Common myeloid progenitor, CD34-positive (primary cell): Measurements from ENCODE around the gene CTTN.

Experiments
- CTCF ChIA-PET: fragments of 350-600 bp; sonication (Branson Sonifier 250); formaldehyde crosslinking; loops from one replicate; lab custom pipeline; 2021; ENCODE audit warnings: antibody characterized with exemption; lab: Charles Lee
- POLR2A ChIA-PET: fragments of 350-600 bp; sonication (Branson Sonifier 250); formaldehyde crosslinking; loops from one replicate; lab custom pipeline; 2021; ENCODE audit warnings: antibody characterized with exemption; lab: Charles Lee
- DNase-seq, 3 donors: peaks; one replicate each; pipeline versions ENCODE4 v3.0.0 to v3.0.0-alpha.2; 2013
- H3K27ac ChIP-seq, 2 experiments: 1 replicate in 1 of 2; 2 replicates in 1 of 2; pipeline ENCODE4 v1.7.0; 2013; ENCODE audit warnings: inconsistent platforms in 2 of 2, low read length in 2 of 2, mild to moderate bottlenecking in 2 of 2, low read depth in 1 of 2, moderate library complexity in 1 of 2; ENCODE audit not compliant: severe bottlenecking in 2 of 2, insufficient read depth in 1 of 2, poor library complexity in 1 of 2
- H3K27me3 ChIP-seq, 5 experiments: replicated peaks in 2 of 5; 1 replicate in 3 of 5; 2 replicates in 2 of 5; pipeline versions ENCODE4 v1.6.1 to v1.7.0; 2013; ENCODE audit warnings: low read length in 4 of 5, mild to moderate bottlenecking in 2 of 5, moderate library complexity in 2 of 5, inconsistent platforms in 1 of 5; ENCODE audit not compliant: insufficient read depth in 5 of 5, control insufficient read depth in 4 of 5
- H3K36me3 ChIP-seq, 4 experiments: 1 replicate in 2 of 4; 2 replicates in 2 of 4; pipeline versions ENCODE4 v1.6.1 to v1.7.0; 2013; ENCODE audit warnings: low read length in 3 of 4, control low read depth in 1 of 4, mild to moderate bottlenecking in 1 of 4; ENCODE audit not compliant: control insufficient read depth in 4 of 4, insufficient read depth in 4 of 4
- H3K4me1 ChIP-seq, 4 experiments: 1 replicate in 3 of 4; 2 replicates in 1 of 4; pipeline versions ENCODE4 v1.6.1 to v1.7.1; 2013; ENCODE audit warnings: low read length in 3 of 4, mild to moderate bottlenecking in 3 of 4, control low read depth in 1 of 4, inconsistent platforms in 1 of 4, moderate library complexity in 1 of 4; ENCODE audit not compliant: control insufficient read depth in 4 of 4, insufficient read depth in 4 of 4; ENCODE audit errors: control extremely low read depth in 1 of 4
- H3K4me3 ChIP-seq, 7 experiments: 1 replicate in 4 of 7; 2 replicates in 3 of 7; pipeline versions ENCODE4 v1.5.1 to v1.7.0; 2013; ENCODE audit warnings: mild to moderate bottlenecking in 7 of 7, low read length in 6 of 7, moderate library complexity in 6 of 7, inconsistent platforms in 2 of 7, low read depth in 2 of 7, control low read depth in 1 of 7; ENCODE audit not compliant: insufficient read depth in 4 of 7, control insufficient read depth in 1 of 7; ENCODE audit errors: extremely low read depth in 1 of 7
- H3K9me3 ChIP-seq, 5 experiments: 1 replicate in 4 of 5; 2 replicates in 1 of 5; pipeline versions ENCODE4 v1.6.1 to v1.7.1; 2013; ENCODE audit warnings: low read length in 4 of 5, mild to moderate bottlenecking in 2 of 5, inconsistent platforms in 1 of 5, low read depth in 1 of 5, moderate library complexity in 1 of 5; ENCODE audit not compliant: control insufficient read depth in 4 of 5, insufficient read depth in 2 of 5; ENCODE audit errors: control extremely low read depth in 1 of 5
- WGBS: methylation state at CpG from one replicate; pipeline ENCODE4 v1.1.5; 2013; ENCODE audit not compliant: insufficient coverage; 5-methylcytosine and 5-hydroxymethylcytosine counted together

CTTN gene

GRCh38 chr11:70429428-70429705, 31.0 kb downstream of the CTTN start:
- ChIA-PET CTCF (interaction anchor here (1.2 kb wide), 1 partner anchor 10 kb away, joined by 5 read pairs; no protein-coding TSS in a partner anchor), POLR2A (no interaction called here)
- Histone ChIP-seq H3K27me3 (peaks cover 0 to 5% (median 0%) of the 10 kb centered on the region in 5 experiments), H3K36me3 (no peaks in the 10 kb centered on the region), H3K4me1 (peaks cover 0 to 39% (median 21%) of the 10 kb centered on the region in 4 experiments), H3K9me3 (no peaks in the 10 kb centered on the region), H3K4me3 (no peak overlapping the region), H3K27ac (no peak overlapping the region)
- 89% methylated on average over 4 of the region's 8 CpGs for WGBS
- DNase-seq: no peak

- ChIA-PET CTCF (interaction anchor here (1.2 to 1.3 kb wide), 2 partner anchors 10 to 39 kb away, joined by 3 to 5 read pairs; no protein-coding TSS in a partner anchor), POLR2A (interaction anchor here (0.7 kb wide), 1 partner anchor 10 kb away, joined by 3 read pairs; no protein-coding TSS in a partner anchor)
- WGBS: 61% methylated on average over 9 of the region's 11 CpGs
- DNase-seq: peak in 2 of 3 donors; percentile 53 to 63
- Histone ChIP-seq H3K4me1 (peaks cover 0 to 33% (median 17%) of the 10 kb centered on the region in 4 experiments), H3K27ac (no peak overlapping the region), H3K36me3 (no peaks in the 10 kb centered on the region), H3K4me3 (no peak overlapping the region), H3K27me3 (peaks cover 0 to 5% (median 0%) of the 10 kb centered on the region in 5 experiments), H3K9me3 (no peaks in the 10 kb centered on the region)
Observed at GRCh38 chr11:70429724-70430521, 31.6 kb downstream of the CTTN start.

- peaks cover 0 to 3% (median 0%) of the 10 kb centered on the region in 5 experiments for H3K27me3 ChIP-seq
- no peak overlapping the region for H3K4me3 ChIP-seq
- POLR2A ChIA-PET: interaction anchor here (0.7 kb wide), 1 partner anchor 9 kb away, joined by 3 read pairs; no protein-coding TSS in a partner anchor
- no peaks in the 10 kb centered on the region for H3K36me3 ChIP-seq
- CTCF ChIA-PET: interaction anchor here (0.7 to 1.3 kb wide), 2 partner anchors 38 to 99 kb away, joined by 3 read pairs; no protein-coding TSS in a partner anchor
- no peak for DNase-seq
- H3K9me3 ChIP-seq: no peaks in the 10 kb centered on the region
- H3K27ac ChIP-seq: no peak overlapping the region
- H3K4me1 ChIP-seq: peaks cover 0 to 31% (median 17%) of the 10 kb centered on the region in 4 experiments
- 95% methylated on average over 23 of the region's 25 CpGs for WGBS
Observed at GRCh38 chr11:70430671-70431574, 32.6 kb downstream of the CTTN start.

GRCh38 chr11:70431611-70432010, 33.3 kb downstream of the CTTN start:
- Histone ChIP-seq H3K9me3 (no peaks in the 10 kb centered on the region), H3K4me1 (peaks cover 0 to 31% (median 17%) of the 10 kb centered on the region in 4 experiments), H3K27me3 (peaks cover 0 to 3% (median 0%) of the 10 kb centered on the region in 5 experiments), H3K27ac (no peak overlapping the region), H3K36me3 (no peaks in the 10 kb centered on the region), H3K4me3 (no peak overlapping the region)
- POLR2A ChIA-PET: no interaction called here
- no peak for DNase-seq
- WGBS: 91% methylated on average over 7 of the region's 12 CpGs
- CTCF ChIA-PET: interaction anchor here (0.9 to 1.4 kb wide), 3 partner anchors 9 to 36 kb away, joined by 3 to 5 read pairs (median 4); no protein-coding TSS in a partner anchor

- Histone ChIP-seq H3K4me3 (peak overlapping the region in 1 of 7 experiments; percentile 20), H3K9me3 (no peaks in the 10 kb centered on the region), H3K27ac (no peak overlapping the region), H3K36me3 (no peaks in the 10 kb centered on the region), H3K4me1 (peaks cover 0 to 31% (median 17%) of the 10 kb centered on the region in 4 experiments), H3K27me3 (peaks cover 0 to 6% (median 0%) of the 10 kb centered on the region in 5 experiments)
- 42% methylated on average over 10 of the region's 16 CpGs for WGBS
- DNase-seq: peak; percentile 63 to 91 (median 89)
- ChIA-PET CTCF (interaction anchor here (0.9 to 1.4 kb wide), 3 partner anchors 9 to 35 kb away, joined by 3 to 5 read pairs (median 4); no protein-coding TSS in a partner anchor), POLR2A (no interaction called here)
Observed at GRCh38 chr11:70432065-70432464, 33.7 kb downstream of the CTTN start.

- Histone ChIP-seq H3K9me3 (no peaks in the 10 kb centered on the region), H3K27me3 (peaks cover 0 to 6% (median 0%) of the 10 kb centered on the region in 5 experiments), H3K27ac (no peak overlapping the region), H3K4me1 (peaks cover 0 to 31% (median 17%) of the 10 kb centered on the region in 4 experiments), H3K4me3 (no peak overlapping the region), H3K36me3 (no peaks in the 10 kb centered on the region)
- POLR2A ChIA-PET: no interaction called here
- no peak for DNase-seq
- 74% methylated on average over 11 of the region's 15 CpGs for WGBS
- CTCF ChIA-PET: interaction anchor here (0.9 to 1.4 kb wide), 3 partner anchors 8 to 35 kb away, joined by 3 to 5 read pairs (median 4); no protein-coding TSS in a partner anchor
Observed at GRCh38 chr11:70432580-70432979, 34.3 kb downstream of the CTTN start.
